HFFc6 (cell line): ENCODE data around the gene BACH2. TPM values are rescaled to one million over a fixed set of nuclear protein-coding genes. Genes with fewer than 3 reads are reported as not detected.

ENCODE experiments used
- DNase-seq: peaks from one replicate; pipeline ENCODE4 v3.0.0-alpha.2; 2018
- H3K27ac Mint-ChIP-seq: 2 replicates; pipeline ENCODE4 v1.8.0; 2020; ENCODE audit warnings: mild to moderate bottlenecking, mixed read lengths
- H3K27me3 Mint-ChIP-seq: 2 replicates; pipeline ENCODE4 v1.8.0; 2021; ENCODE audit warnings: mild to moderate bottlenecking, moderate library complexity, mixed read lengths; ENCODE audit not compliant: insufficient read depth
- H3K36me3 Mint-ChIP-seq: 2 replicates; pipeline ENCODE4 v1.8.0; 2021; ENCODE audit warnings: low read depth, mixed read lengths
- H3K4me1 Mint-ChIP-seq: 2 replicates; pipeline ENCODE4 v1.8.0; 2020; ENCODE audit warnings: low read depth, mixed read lengths
- H3K4me3 Mint-ChIP-seq: 2 replicates; pipeline ENCODE4 v1.8.0; 2020; ENCODE audit warnings: mild to moderate bottlenecking, moderate library complexity, mixed read lengths
- H3K9me3 Mint-ChIP-seq: 2 replicates; pipeline ENCODE4 v1.8.0; 2020; ENCODE audit warnings: mild to moderate bottlenecking, mixed read lengths
- CTCF ChIP-seq: fragments of 200-600 bp; sonication (generic); IDR thresholded peaks from 2 replicates; pipeline ENCODE4 v1.5.0; 2021; ENCODE audit warnings: antibody characterized with exemption, mild to moderate bottlenecking
- total RNA-seq, 6 experiments: library from RNA; stranded (reverse); fragmentation: NEBNext Ultra II Directional; extraction: Animal tissue kit (Norgen Biotek cat#: 25700); gene quantifications; 2 replicates in 1 of 6; 3 replicates in 5 of 6; pipeline ENCODE4 v1.2.3, GENCODE V29; 2021

Gene BACH2
- total RNA-seq, 6 experiments from 2014 or later = not detected

- Mint-ChIP-seq H3K4me3 (no peak overlapping the region), H3K27ac (no peak overlapping the region), H3K4me1 (no peaks in the 10 kb centered on the region), H3K27me3 (peaks cover 5% of the 10 kb centered on the region; the same call in 1 of the 2 replicates), H3K9me3 (no peaks in the 10 kb centered on the region), H3K36me3 (no peaks in the 10 kb centered on the region)
- TF ChIP-seq CTCF = no peak
- DNase-seq = no peak
Measured at GRCh38 chr6:90233994-90234393, 62.6 kb downstream of the BACH2 start.

- H3K36me3 Mint-ChIP-seq = no peaks in the 10 kb centered on the region
- no peak overlapping the region for H3K27ac Mint-ChIP-seq
- peaks cover 5% of the 10 kb centered on the region; the same call in 1 of the 2 replicates for H3K27me3 Mint-ChIP-seq
- no peak for DNase-seq
- no peak for TF ChIP-seq CTCF
- no peaks in the 10 kb centered on the region for H3K9me3 Mint-ChIP-seq
- H3K4me3 Mint-ChIP-seq = no peak overlapping the region
- no peaks in the 10 kb centered on the region for H3K4me1 Mint-ChIP-seq
Measured at GRCh38 chr6:90233213-90233612, 63.4 kb downstream of the BACH2 start.

GRCh38 chr6:90231798-90232197 is 64.8 kb downstream of the BACH2 start:
- no peak for DNase-seq
- Mint-ChIP-seq H3K4me3 (no peak overlapping the region), H3K4me1 (no peaks in the 10 kb centered on the region), H3K36me3 (no peaks in the 10 kb centered on the region), H3K9me3 (no peaks in the 10 kb centered on the region), H3K27me3 (peaks cover 5% of the 10 kb centered on the region; the same call in 1 of the 2 replicates), H3K27ac (no peak overlapping the region)
- no peak for TF ChIP-seq CTCF

GRCh38 chr6:90231308-90231707 is 65.3 kb downstream of the BACH2 start:
- Mint-ChIP-seq H3K4me1 (no peaks in the 10 kb centered on the region), H3K27ac (no peak overlapping the region), H3K27me3 (peaks cover 5% of the 10 kb centered on the region; the same call in 1 of the 2 replicates), H3K36me3 (no peaks in the 10 kb centered on the region), H3K4me3 (no peak overlapping the region), H3K9me3 (no peaks in the 10 kb centered on the region)
- no peak for DNase-seq
- no peak for TF ChIP-seq CTCF

GRCh38 chr6:90230548-90231215 is 66.0 kb downstream of the BACH2 start:
- no peak for DNase-seq
- Mint-ChIP-seq H3K27ac (no peak overlapping the region), H3K27me3 (peaks cover 8% of the 10 kb centered on the region; the same call in 1 of the 2 replicates), H3K36me3 (no peaks in the 10 kb centered on the region), H3K4me3 (no peak overlapping the region), H3K4me1 (no peaks in the 10 kb centered on the region), H3K9me3 (no peaks in the 10 kb centered on the region)
- no peak for TF ChIP-seq CTCF
